HEK293 (cell line): ENCODE results near the gene CHMP1B.

Experiments used
- CTCF ChIA-PET: fragments of 350-600 bp; formaldehyde crosslinking; extraction: SDS; loops from one replicate; lab custom pipeline; 2021; ENCODE audit warnings: antibody characterized with exemption; lab: Yijun Ruan, JAX
- POLR2A ChIA-PET: fragments of 300-600 bp; formaldehyde crosslinking; extraction: SDS; loops from one replicate; lab custom pipeline; 2020; ENCODE audit warnings: antibody characterized with exemption, inconsistent platforms; lab: Yijun Ruan, JAX
- H3K27ac ChIP-seq: fragments of 200-500 bp; sonication (Bioruptor generic); 2 replicates; pipeline ENCODE4 v1.5.1; 2014; ENCODE audit warnings: low read depth, low read length, control low read depth, inconsistent platforms; ENCODE audit errors: extremely low read depth
- H3K36me3 ChIP-seq, 2 experiments: fragments of 200-500 bp in 1 of 2; sonication (Bioruptor generic) in 1 of 2; 1 replicate in 1 of 2; 2 replicates in 1 of 2; pipeline ENCODE4 v1.5.1; 2014 to 2017; ENCODE audit warnings: inconsistent platforms in 2 of 2, low read length in 2 of 2; ENCODE audit not compliant: control insufficient read depth in 2 of 2, insufficient read depth in 1 of 2
- H3K4me1 ChIP-seq: fragments of 200-500 bp; sonication (Bioruptor generic); 2 replicates; pipeline ENCODE4 v1.5.1; 2014; ENCODE audit warnings: mild to moderate bottlenecking, low read length, inconsistent platforms; ENCODE audit not compliant: control insufficient read depth, insufficient read depth
- H3K4me3 ChIP-seq: 2 replicates; pipeline ENCODE4 v1.5.1; 2011; ENCODE audit warnings: low read depth, mild to moderate bottlenecking, control low read depth, low read length, moderate library complexity
- H3K9me3 ChIP-seq: fragments of 200-500 bp; sonication (Bioruptor generic); 2 replicates; pipeline ENCODE4 v1.5.1; 2014; ENCODE audit warnings: low read depth, low read length, inconsistent platforms; ENCODE audit not compliant: control insufficient read depth, insufficient read depth
- KLF1 ChIP-seq: fragments of 450-650 bp; formaldehyde crosslinking; IDR thresholded peaks from 2 replicates; pipeline ENCODE4 v1.5.1; 2016; ENCODE audit warnings: missing biosample characterization, missing genetic modification characterization
- MEIS1 ChIP-seq: sonication (generic); formaldehyde crosslinking; IDR thresholded peaks from 2 replicates; pipeline ENCODE4 v1.8.1; 2022; ENCODE audit warnings: missing genetic modification reagents, mild to moderate bottlenecking, borderline replicate concordance
- PRDM4 ChIP-seq: fragments of 450-650 bp; formaldehyde crosslinking; IDR thresholded peaks from 2 replicates; pipeline ENCODE4 v1.5.1; 2017; ENCODE audit warnings: missing biosample characterization, missing genetic modification characterization
- SP2 ChIP-seq: fragments of 450-650 bp; formaldehyde crosslinking; IDR thresholded peaks from 2 replicates; pipeline ENCODE4 v1.5.1; 2016; ENCODE audit warnings: missing biosample characterization, missing genetic modification characterization
- YY1 ChIP-seq: fragments of 450-650 bp; formaldehyde crosslinking; IDR thresholded peaks from 2 replicates; pipeline ENCODE4 v1.5.1; 2018; ENCODE audit warnings: missing biosample characterization, missing genetic modification characterization
- YY2 ChIP-seq: fragments of 450-650 bp; formaldehyde crosslinking; IDR thresholded peaks from 2 replicates; pipeline ENCODE4 v1.5.1; 2016; ENCODE audit warnings: missing biosample characterization, missing genetic modification characterization
- ZBTB10 ChIP-seq: fragments of 450-650 bp; formaldehyde crosslinking; IDR thresholded peaks from 2 replicates; pipeline ENCODE4 v1.5.1; 2016; ENCODE audit warnings: missing biosample characterization, missing genetic modification characterization
- ZBTB6 ChIP-seq: fragments of 450-650 bp; formaldehyde crosslinking; IDR thresholded peaks from 2 replicates; pipeline ENCODE4 v1.5.1; 2017; ENCODE audit warnings: missing biosample characterization, missing genetic modification characterization
- ZIC2 ChIP-seq: fragments of 450-650 bp; formaldehyde crosslinking; IDR thresholded peaks from 2 replicates; pipeline ENCODE4 v1.5.1; 2016; ENCODE audit warnings: missing biosample characterization, missing genetic modification characterization
- ZNF366 ChIP-seq: fragments of 450-650 bp; formaldehyde crosslinking; conservative IDR thresholded peaks from 2 replicates; pipeline ENCODE4 v1.5.1; 2016; ENCODE audit warnings: missing biosample characterization, missing genetic modification characterization
- ZNF544 ChIP-seq: fragments of 450-650 bp; formaldehyde crosslinking; IDR thresholded peaks from 2 replicates; pipeline ENCODE4 v1.5.0; 2017; ENCODE audit warnings: missing biosample characterization, missing genetic modification characterization
- ZNF548 ChIP-seq: fragments of 450-650 bp; formaldehyde crosslinking; IDR thresholded peaks from 2 replicates; pipeline ENCODE4 v1.5.1; 2016; ENCODE audit warnings: missing biosample characterization, missing genetic modification characterization
- ZNF596 ChIP-seq: fragments of 450-650 bp; IDR thresholded peaks from 2 replicates; pipeline ENCODE4 v1.5.0; 2018; ENCODE audit warnings: missing biosample characterization, mild to moderate bottlenecking, missing genetic modification characterization, moderate library complexity
- ZNF701 ChIP-seq: fragments of 450-650 bp; formaldehyde crosslinking; IDR thresholded peaks from 2 replicates; pipeline ENCODE4 v1.5.1; 2016; ENCODE audit warnings: missing biosample characterization, missing genetic modification characterization
- ZNF777 ChIP-seq: fragments of 450-650 bp; formaldehyde crosslinking; IDR thresholded peaks from 2 replicates; pipeline ENCODE4 v1.5.1; 2017; ENCODE audit warnings: missing biosample characterization, missing genetic modification characterization, borderline replicate concordance
- ZNF791 ChIP-seq: fragments of 450-650 bp; formaldehyde crosslinking; IDR thresholded peaks from 2 replicates; pipeline ENCODE4 v1.5.1; 2016; ENCODE audit warnings: missing biosample characterization, missing genetic modification characterization

Gene CHMP1B

GRCh38 chr18:11842562-11842961 lies 8.7 kb upstream of the CHMP1B start:
- no peaks in the 10 kb centered on the region for H3K9me3 ChIP-seq
- TF ChIP-seq ZIC2 (tag by site-specific recombination) (peak; percentile 60), ZNF596 (tag by site-specific recombination) (no peak), PRDM4 (tag by site-specific recombination) (peak; percentile 43; the same call in 1 of the 2 replicates)

GRCh38 chr18:11844436-11844835 lies 6.8 kb upstream of the CHMP1B start:
- POLR2A ChIA-PET, result no interaction called here

More at GRCh38 chr18:11842562-11842961, 8.7 kb upstream of the CHMP1B start:
- Histone ChIP-seq H3K4me1 (no peaks in the 10 kb centered on the region), H3K27ac (no peak overlapping the region), H3K4me3 (no peak overlapping the region), H3K36me3 (no peaks in the 10 kb centered on the region)
- POLR2A ChIA-PET, result no interaction called here
- CTCF ChIA-PET, result interaction anchor here (0.6 to 0.9 kb wide), 2 partner anchors 95 to 1100 kb away, joined by 3 to 5 read pairs; no protein-coding TSS in a partner anchor

GRCh38 chr18:11845654-11846053 lies 5.6 kb upstream of the CHMP1B start:
- POLR2A ChIA-PET, result no interaction called here
- Histone ChIP-seq H3K4me3 (no peak overlapping the region), H3K4me1 (peaks cover 5% of the 10 kb centered on the region; the same call in 1 of the 2 replicates), H3K36me3 (no peaks in the 10 kb centered on the region), H3K27ac (no peak overlapping the region), H3K9me3 (no peaks in the 10 kb centered on the region)
- TF ChIP-seq ZNF544 (tag by site-specific recombination), result no peak
- TF ChIP-seq ZNF366, result 0 out of 2 replicates have a peak, but pooled peaks have one; percentile 18
- CTCF ChIA-PET, result interaction anchor here (1.2 kb wide), 1 partner anchor 113 kb away, joined by 3 read pairs; no protein-coding TSS in a partner anchor

More at GRCh38 chr18:11844436-11844835, 6.8 kb upstream of the CHMP1B start:
- TF ChIP-seq ZNF777 (tag by site-specific recombination) (no peak), ZBTB6 (no peak), ZNF701 (tag by site-specific recombination) (no peak), YY1 (no peak), ZBTB10 (no peak), MEIS1 (CRISPR knock-in tag) (no peak), YY2 (tag by site-specific recombination) (no peak), SP2 (tag by site-specific recombination) (no peak), ZNF791 (tag by site-specific recombination) (no peak), ZNF548 (tag by site-specific recombination) (no peak), KLF1 (tag by site-specific recombination) (no peak)
- Histone ChIP-seq H3K27ac (no peak overlapping the region), H3K4me1 (peaks cover 1% of the 10 kb centered on the region; the same call in 1 of the 2 replicates), H3K9me3 (no peaks in the 10 kb centered on the region), H3K36me3 (no peaks in the 10 kb centered on the region), H3K4me3 (no peak overlapping the region)
- CTCF ChIA-PET, result no interaction called here
